ENCODE results near the gene EP400.

GRCh38 chr12:131986910-131987309, 37.2 kb downstream of the EP400 start:
- TF ChIP-seq, protein P1, sequence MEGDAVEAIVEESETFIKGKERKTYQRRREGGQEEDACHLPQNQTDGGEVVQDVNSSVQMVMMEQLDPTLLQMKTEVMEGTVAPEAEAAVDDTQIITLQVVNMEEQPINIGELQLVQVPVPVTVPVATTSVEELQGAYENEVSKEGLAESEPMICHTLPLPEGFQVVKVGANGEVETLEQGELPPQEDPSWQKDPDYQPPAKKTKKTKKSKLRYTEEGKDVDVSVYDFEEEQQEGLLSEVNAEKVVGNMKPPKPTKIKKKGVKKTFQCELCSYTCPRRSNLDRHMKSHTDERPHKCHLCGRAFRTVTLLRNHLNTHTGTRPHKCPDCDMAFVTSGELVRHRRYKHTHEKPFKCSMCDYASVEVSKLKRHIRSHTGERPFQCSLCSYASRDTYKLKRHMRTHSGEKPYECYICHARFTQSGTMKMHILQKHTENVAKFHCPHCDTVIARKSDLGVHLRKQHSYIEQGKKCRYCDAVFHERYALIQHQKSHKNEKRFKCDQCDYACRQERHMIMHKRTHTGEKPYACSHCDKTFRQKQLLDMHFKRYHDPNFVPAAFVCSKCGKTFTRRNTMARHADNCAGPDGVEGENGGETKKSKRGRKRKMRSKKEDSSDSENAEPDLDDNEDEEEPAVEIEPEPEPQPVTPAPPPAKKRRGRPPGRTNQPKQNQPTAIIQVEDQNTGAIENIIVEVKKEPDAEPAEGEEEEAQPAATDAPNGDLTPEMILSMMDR (IDR thresholded peaks at IDR 0.05; ENCODE audit: low read depth, low read length, poor library complexity, severe bottlenecking): no peak
- no peak for TF ChIP-seq EZH2phosphoT487 (IDR thresholded peaks at IDR 0.05; ENCODE audit: borderline replicate concordance, low read length)
